Measurements from ENCODE around the gene CRISPLD2.

The CRISPLD2 gene

GRCh38 chr16:84862804-84863480, 43.2 kb downstream of the CRISPLD2 start:
- H3K36me3 ChIP-seq (replicated peaks) = peaks cover 28% of the 10 kb centered on the region
- TF ChIP-seq CTCF (IDR thresholded peaks at IDR 0.05; ENCODE audit: low read depth, low read length, missing control alignments) = no peak
- in situ Hi-C loops (cut with HindIII; ENCODE audit: low pct_ligation_motif_present, low sequenced_read_pairs) = no loop called here
- no peak for DNase-seq
- no peaks in the 10 kb centered on the region for H3K27me3 ChIP-seq (replicated peaks)
- no peak overlapping the region for H3K27ac ChIP-seq
- H3K4me3 ChIP-seq (ENCODE audit: low read depth, low read length) = no peak overlapping the region

- Histone ChIP-seq H3K27ac (no peak overlapping the region), H3K27me3 (replicated peaks) (no peaks in the 10 kb centered on the region), H3K4me3 (ENCODE audit: low read depth, low read length) (no peak overlapping the region), H3K36me3 (replicated peaks) (peaks cover 27% of the 10 kb centered on the region)
- TF ChIP-seq CTCF (IDR thresholded peaks at IDR 0.05; ENCODE audit: low read depth, low read length, missing control alignments) = no peak
- DNase-seq = no peak
- in situ Hi-C loops (cut with HindIII; ENCODE audit: low pct_ligation_motif_present, low sequenced_read_pairs) = no loop called here
These were observed 43.7 kb downstream of the CRISPLD2 start for GRCh38 chr16:84863481-84863814.

- no peaks in the 10 kb centered on the region for H3K27me3 ChIP-seq (replicated peaks)
These were observed 44.7 kb downstream of the CRISPLD2 start for GRCh38 chr16:84864326-84864955.

GRCh38 chr16:84867696-84868095, 47.9 kb downstream of the CRISPLD2 start:
- TF ChIP-seq CTCF (IDR thresholded peaks at IDR 0.05; ENCODE audit: low read depth, low read length, missing control alignments) = no peak
- in situ Hi-C loops (cut with HindIII; ENCODE audit: low pct_ligation_motif_present, low sequenced_read_pairs) = no loop called here
- Histone ChIP-seq H3K27ac (no peak overlapping the region), H3K36me3 (replicated peaks) (peaks cover 33% of the 10 kb centered on the region), H3K27me3 (replicated peaks) (no peaks in the 10 kb centered on the region), H3K4me3 (ENCODE audit: low read depth, low read length) (no peak overlapping the region)
- DNase-seq = no peak

More at GRCh38 chr16:84864326-84864955, 44.7 kb downstream of the CRISPLD2 start:
- peaks cover 30% of the 10 kb centered on the region for H3K36me3 ChIP-seq (replicated peaks)
- no peak for DNase-seq
- in situ Hi-C loops (cut with HindIII; ENCODE audit: low pct_ligation_motif_present, low sequenced_read_pairs) = no loop called here
- H3K27ac ChIP-seq = no peak overlapping the region
- TF ChIP-seq CTCF (IDR thresholded peaks at IDR 0.05; ENCODE audit: low read depth, low read length, missing control alignments) = no peak
- H3K4me3 ChIP-seq (ENCODE audit: low read depth, low read length) = no peak overlapping the region

GRCh38 chr16:84868328-84868727, 48.5 kb downstream of the CRISPLD2 start:
- H3K36me3 ChIP-seq (replicated peaks) = peaks cover 37% of the 10 kb centered on the region
- DNase-seq = no peak
- in situ Hi-C loops (cut with HindIII; ENCODE audit: low pct_ligation_motif_present, low sequenced_read_pairs) = no loop called here
- H3K27me3 ChIP-seq (replicated peaks) = no peaks in the 10 kb centered on the region
- no peak overlapping the region for H3K27ac ChIP-seq
- no peak overlapping the region for H3K4me3 ChIP-seq (ENCODE audit: low read depth, low read length)
- no peak for TF ChIP-seq CTCF (IDR thresholded peaks at IDR 0.05; ENCODE audit: low read depth, low read length, missing control alignments)

Data from brain microvascular endothelial cell (primary cell).